Limb (tissue), 2 donors: ENCODE data around the gene HNF1B.

Experiments
- DNase-seq, 2 donors: peaks; one replicate each; pipeline ENCODE4 v3.0.0-alpha.2; 2016; ENCODE audit errors: extremely low spot score in 2 of 2

Gene HNF1B

GRCh38 chr17:37671824-37672547 lies 72.9 kb downstream of the HNF1B start:
- no peak for DNase-seq

- DNase-seq, result no peak
Observed at GRCh38 chr17:37671028-37671823, 73.6 kb downstream of the HNF1B start.

GRCh38 chr17:37667039-37667438 lies 77.8 kb downstream of the HNF1B start:
- DNase-seq, result no peak

GRCh38 chr17:37664214-37664613 lies 80.6 kb downstream of the HNF1B start:
- DNase-seq, result no peak

GRCh38 chr17:37662353-37662752 lies 82.5 kb downstream of the HNF1B start:
- no peak for DNase-seq

- no peak for DNase-seq
Observed at GRCh38 chr17:37661400-37662014, 83.4 kb downstream of the HNF1B start.

- DNase-seq, result no peak
Observed at GRCh38 chr17:37659925-37660324, 84.9 kb downstream of the HNF1B start.

GRCh38 chr17:37657202-37657601 lies 87.7 kb downstream of the HNF1B start:
- no peak for DNase-seq

- DNase-seq, result no peak
Observed at GRCh38 chr17:37651849-37652248, 93.0 kb downstream of the HNF1B start.

GRCh38 chr17:37650419-37651003 lies 94.3 kb downstream of the HNF1B start:
- DNase-seq, result no peak

GRCh38 chr17:37648555-37648954 lies 96.3 kb downstream of the HNF1B start:
- no peak for DNase-seq

- no peak for DNase-seq
Observed at GRCh38 chr17:37647856-37648255, 97.0 kb downstream of the HNF1B start.

- DNase-seq, result no peak
Observed at GRCh38 chr17:37643869-37644268, 101.0 kb downstream of the HNF1B start.

- peak; percentile 91 to 96 for DNase-seq
Observed at GRCh38 chr17:37643118-37643766, 101.6 kb downstream of the HNF1B start, which contains the start of gene DDX52. DDX52 (minus strand) TSS chr17:37643446; CDS start chr17:37643420, 26 bp downstream.

- DNase-seq, result peak; percentile 3 to 25
Observed at GRCh38 chr17:37642681-37643080, 102.2 kb downstream of the HNF1B start.

- DNase-seq, result no peak
Observed at GRCh38 chr17:37640015-37640414, 104.8 kb downstream of the HNF1B start.

GRCh38 chr17:37637956-37638355 lies 106.9 kb downstream of the HNF1B start:
- no peak for DNase-seq
